HCEC 1CT (cell line): Measurements from ENCODE around the gene PSTPIP2.
"Not testable (repeated sequence)": the region's sequence is repeated elsewhere in the genome, so short reads cannot be mapped to it uniquely, and the experiment has no call there.

ENCODE experiments used
- DNase-seq: peaks from one replicate; pipeline ENCODE4 v3.0.0-alpha.2; 2017

PSTPIP2 gene

GRCh38 chr18:45980229-45980628, 91.8 kb downstream of the PSTPIP2 start:
- no peak for DNase-seq

- no peak for DNase-seq
These were observed 94.0 kb downstream of the PSTPIP2 start for GRCh38 chr18:45978084-45978483.

DNA sequence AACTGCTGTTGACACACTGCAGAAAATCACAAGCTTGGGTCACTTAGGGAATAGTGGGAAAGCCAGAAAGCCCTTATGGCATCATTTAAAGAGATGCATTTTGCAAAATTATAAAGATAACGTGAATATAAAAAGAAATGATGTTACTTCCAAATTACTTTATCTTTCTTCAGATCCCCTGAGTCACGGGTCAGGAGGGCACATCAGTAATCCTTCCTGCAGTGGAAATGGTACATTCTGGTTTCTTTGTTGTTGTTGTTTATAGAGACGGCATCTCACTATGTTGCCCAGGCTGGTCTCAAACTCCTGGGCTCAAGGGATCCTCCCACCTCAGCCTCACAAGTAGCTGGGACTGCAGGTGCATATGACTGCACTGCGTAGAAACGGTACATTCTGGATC, 95.1 kb downstream of the PSTPIP2 start:
- no peak for DNase-seq

GRCh38 chr18:45976566-45976965, 95.5 kb downstream of the PSTPIP2 start:
- DNase-seq: no peak

DNA sequence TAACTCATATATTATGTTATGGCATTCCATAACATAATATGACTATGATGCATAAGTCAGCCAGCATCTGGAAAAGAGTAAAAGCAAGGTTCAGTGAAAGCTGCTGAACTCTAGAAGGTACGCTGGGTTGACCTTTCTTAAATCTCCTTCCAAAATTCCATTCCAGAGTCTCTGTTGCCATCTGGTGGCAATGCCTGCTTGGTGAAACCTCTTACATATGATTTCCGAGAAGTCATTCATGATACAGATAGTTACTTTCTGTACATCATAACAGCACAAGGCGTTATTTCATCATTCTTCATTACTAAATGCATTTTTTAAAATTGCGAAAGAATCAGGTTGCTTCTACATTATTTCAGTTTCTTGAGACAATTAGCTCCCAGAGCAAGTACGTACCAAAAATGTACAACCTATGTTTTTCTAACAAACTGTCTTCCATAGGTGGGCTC, 97.9 kb downstream of the PSTPIP2 start:
- DNase-seq: peak; percentile 83

- DNase-seq: peak; percentile 95
These were observed 104.9 kb downstream of the PSTPIP2 start, which contains the start of gene EPG5 for GRCh38 chr18:45967007-45967706. Gene EPG5 (minus strand): TSS chr18:45967329. CDS start chr18:45967239, 90 bp downstream.

- DNase-seq: not testable (repeated sequence)
These were observed 107.1 kb downstream of the PSTPIP2 start for GRCh38 chr18:45964913-45965312.

- peak; percentile 77 for DNase-seq
These were observed 109.2 kb downstream of the PSTPIP2 start for GRCh38 chr18:45962866-45963265.

DNA sequence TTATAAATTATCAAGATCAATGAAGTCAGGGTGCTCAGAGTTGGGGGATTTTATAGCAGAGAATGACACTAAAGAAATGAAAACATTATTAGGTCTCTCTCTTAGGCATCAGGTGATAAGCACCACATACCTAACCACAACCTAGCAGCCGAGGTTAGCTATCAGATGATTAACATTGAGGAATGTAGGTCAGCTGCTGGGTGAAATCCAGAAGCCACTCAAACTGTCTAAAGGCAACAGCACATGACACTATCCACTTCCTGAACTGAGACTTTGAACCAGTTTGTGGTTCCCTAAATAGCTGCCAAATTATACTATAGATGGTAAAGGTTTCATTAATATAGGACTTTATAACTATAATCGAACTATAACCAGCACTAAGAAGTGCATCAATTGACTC, 109.6 kb downstream of the PSTPIP2 start:
- DNase-seq: peak; percentile 83

DNA sequence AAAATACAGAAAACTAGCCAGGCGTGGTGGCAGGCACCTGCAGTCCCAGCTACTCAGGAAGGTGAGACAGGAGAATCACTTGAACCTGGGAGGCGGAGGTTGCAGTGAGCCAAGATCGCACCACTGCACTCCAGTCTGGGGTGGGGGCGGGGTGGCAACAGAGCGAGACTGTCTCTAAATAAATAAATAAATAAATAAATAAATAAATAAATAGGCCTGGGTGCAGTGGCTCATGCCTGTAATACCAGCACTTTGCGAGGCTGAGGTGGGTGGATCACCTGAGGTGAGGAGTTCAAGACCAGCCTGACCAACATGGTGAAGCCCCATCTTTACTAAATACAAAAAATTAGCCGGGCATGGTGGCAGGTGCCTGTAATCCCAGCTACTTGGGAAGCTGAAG, 112.6 kb downstream of the PSTPIP2 start:
- DNase-seq: not testable (repeated sequence)

GRCh38 chr18:45958730-45959129, 113.3 kb downstream of the PSTPIP2 start:
- DNase-seq: peak; percentile 60

- no peak for DNase-seq
These were observed 114.0 kb downstream of the PSTPIP2 start for GRCh38 chr18:45958027-45958426.

DNA sequence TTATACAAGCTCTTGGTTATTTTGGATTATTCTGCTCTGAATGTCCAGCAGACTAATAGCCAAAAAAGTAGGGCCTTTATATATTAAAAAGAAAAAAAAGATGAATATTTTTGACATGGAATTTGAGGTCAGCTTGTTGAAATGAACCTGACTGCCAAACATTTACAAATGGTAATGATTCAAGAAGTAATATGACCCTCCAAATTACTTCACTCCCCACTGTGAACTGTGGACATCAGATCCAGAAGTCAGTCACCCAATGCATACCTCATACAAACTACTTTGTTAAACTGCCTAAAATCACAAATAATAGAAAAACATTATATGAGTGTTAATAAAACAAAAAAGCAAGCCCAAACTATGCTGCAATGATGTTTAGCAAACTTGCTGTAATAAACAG, 115.0 kb downstream of the PSTPIP2 start:
- DNase-seq: peak; percentile 76

GRCh38 chr18:45954070-45954934, 117.8 kb downstream of the PSTPIP2 start:
- DNase-seq: peak; percentile 93

GRCh38 chr18:45951016-45951714, 120.9 kb downstream of the PSTPIP2 start:
- peak; percentile 89 for DNase-seq

- DNase-seq: no peak
These were observed 126.4 kb downstream of the PSTPIP2 start for GRCh38 chr18:45945669-45946068.

- peak; percentile 41 for DNase-seq
These were observed 131.3 kb downstream of the PSTPIP2 start for GRCh38 chr18:45940724-45941123.

DNA sequence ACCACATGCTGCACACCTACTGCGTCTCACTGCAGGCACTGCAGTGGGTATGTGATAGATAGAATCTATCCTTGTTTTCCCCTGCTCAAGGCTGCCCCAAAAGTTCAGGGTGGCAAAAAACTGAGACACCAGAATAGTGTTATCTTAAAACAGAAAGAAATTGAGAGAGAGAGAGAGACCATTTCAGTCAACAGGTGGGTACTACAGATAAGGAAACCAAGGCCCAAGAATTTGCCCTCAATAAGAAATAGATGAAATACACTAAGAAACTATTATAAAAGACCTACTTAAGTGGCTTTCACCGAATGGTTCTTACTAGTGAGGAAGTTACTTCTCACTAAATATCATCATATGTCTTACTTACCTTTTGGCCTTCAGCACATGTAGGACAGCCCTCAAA, 132.8 kb downstream of the PSTPIP2 start:
- no peak for DNase-seq

DNA sequence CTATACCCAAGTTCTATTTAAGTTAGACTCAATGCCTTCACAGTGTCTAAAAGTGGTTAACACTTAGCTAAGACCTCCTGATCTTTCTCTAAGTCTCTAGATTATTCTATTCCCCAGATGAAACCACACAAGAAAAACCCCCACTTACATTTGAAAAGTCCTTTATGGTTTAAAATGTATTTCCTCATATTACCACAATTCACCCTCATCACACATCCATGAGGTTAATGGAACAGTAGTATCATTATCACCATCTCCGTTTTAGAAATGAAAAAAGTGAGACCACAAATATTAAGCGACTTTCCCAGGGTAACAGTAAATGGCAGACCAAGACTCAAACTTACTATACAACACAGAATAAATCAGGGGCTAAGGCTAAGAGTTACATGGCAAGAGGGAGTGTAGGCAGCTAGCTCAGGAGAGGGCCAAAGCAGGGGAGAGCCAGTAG, 133.5 kb downstream of the PSTPIP2 start:
- DNase-seq: no peak

- DNase-seq: peak; percentile 52
These were observed 136.3 kb downstream of the PSTPIP2 start for GRCh38 chr18:45935591-45936335.
